Breast epithelium (tissue), 3 donors: Measurements from ENCODE around the gene LGI4.

Source experiments
- POLR2AphosphoS5 ChIP-seq, 3 donors: sonication (generic); formaldehyde crosslinking; IDR thresholded peaks; one replicate each; pipeline ENCODE4 v1.6.1; 2017; ENCODE audit warnings: antibody characterized with exemption in 3 of 3
- TF ChIP-seq, protein P1 (sequence below), 3 donors: fragments of 450-650 bp; IDR thresholded peaks; one replicate each; pipeline ENCODE4 v1.5.1; 2016 to 2017; ENCODE audit warnings: antibody characterized with exemption in 3 of 3, mild to moderate bottlenecking in 3 of 3, moderate library complexity in 3 of 3

DNA sequence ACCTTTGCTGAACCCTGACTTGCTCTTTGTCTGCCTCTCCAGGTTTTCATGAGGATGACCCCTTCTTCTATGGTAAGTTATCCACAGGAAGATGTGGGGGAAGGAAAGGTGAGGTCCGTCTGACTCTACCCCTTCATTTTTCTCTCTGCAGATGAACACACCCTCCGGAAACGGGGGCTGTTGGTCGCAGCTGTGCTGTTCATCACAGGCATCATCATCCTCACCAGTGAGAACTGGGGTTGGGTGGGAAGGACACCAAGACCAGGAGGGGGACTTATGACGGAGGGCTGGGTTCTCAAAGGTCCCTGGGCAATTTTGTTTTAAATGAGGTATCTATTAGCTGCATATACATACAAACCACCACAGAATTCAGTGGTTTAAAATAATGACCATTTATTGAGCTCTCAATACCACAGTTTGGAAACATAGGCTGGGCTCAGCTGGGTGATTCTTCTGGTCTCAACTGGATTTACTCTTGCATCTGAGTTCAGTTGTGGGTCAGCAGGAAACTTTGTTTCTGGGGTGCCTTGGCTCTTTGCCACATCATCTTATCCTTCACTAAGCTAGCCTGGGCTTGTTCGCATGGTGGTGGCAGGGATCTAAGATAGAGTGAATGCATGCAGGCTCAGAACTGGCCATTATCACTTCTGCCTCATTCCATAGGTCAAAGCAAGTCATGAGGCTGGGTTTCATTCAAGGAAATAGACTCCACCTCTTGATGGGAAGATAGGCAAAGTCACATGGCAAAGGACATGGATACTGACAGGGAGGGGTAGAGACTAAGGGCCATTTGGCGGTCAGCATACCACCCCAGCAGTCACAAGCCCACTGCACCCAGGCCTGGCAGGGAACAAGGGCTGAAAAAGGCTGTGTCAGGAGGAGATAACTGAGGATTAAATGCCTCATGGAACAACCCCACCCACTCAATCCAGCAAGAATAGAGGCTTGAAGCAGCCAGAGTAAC, 31.5 kb upstream of the LGI4 start:
- TF ChIP-seq POLR2AphosphoS5 (IDR thresholded peaks at IDR 0.05): no peak
- TF ChIP-seq, protein P1, sequence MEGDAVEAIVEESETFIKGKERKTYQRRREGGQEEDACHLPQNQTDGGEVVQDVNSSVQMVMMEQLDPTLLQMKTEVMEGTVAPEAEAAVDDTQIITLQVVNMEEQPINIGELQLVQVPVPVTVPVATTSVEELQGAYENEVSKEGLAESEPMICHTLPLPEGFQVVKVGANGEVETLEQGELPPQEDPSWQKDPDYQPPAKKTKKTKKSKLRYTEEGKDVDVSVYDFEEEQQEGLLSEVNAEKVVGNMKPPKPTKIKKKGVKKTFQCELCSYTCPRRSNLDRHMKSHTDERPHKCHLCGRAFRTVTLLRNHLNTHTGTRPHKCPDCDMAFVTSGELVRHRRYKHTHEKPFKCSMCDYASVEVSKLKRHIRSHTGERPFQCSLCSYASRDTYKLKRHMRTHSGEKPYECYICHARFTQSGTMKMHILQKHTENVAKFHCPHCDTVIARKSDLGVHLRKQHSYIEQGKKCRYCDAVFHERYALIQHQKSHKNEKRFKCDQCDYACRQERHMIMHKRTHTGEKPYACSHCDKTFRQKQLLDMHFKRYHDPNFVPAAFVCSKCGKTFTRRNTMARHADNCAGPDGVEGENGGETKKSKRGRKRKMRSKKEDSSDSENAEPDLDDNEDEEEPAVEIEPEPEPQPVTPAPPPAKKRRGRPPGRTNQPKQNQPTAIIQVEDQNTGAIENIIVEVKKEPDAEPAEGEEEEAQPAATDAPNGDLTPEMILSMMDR (IDR thresholded peaks at IDR 0.05): no peak
